Prostate gland (tissue), 2 donors: ENCODE results near the gene RFNG. TPM values are rescaled to one million over a fixed set of nuclear protein-coding genes. Genes with fewer than 3 reads are reported as not detected.

Experiments
- DNase-seq: peaks from one replicate; pipeline ENCODE4 v3.0.0-alpha.2; 2019; ENCODE audit warnings: low spot score
- H3K27ac ChIP-seq, 2 donors: fragments of 200-600 bp; sonication (generic); 2 replicates each; pipeline ENCODE4 v1.5.1; 2017 to 2019
- H3K27me3 ChIP-seq: fragments of 200-600 bp; sonication (generic); replicated peaks from 2 replicates; pipeline ENCODE4 v1.5.1; 2019; ENCODE audit not compliant: insufficient read depth
- H3K36me3 ChIP-seq, 2 donors: fragments of 200-600 bp; sonication (generic); 1 replicate in 1 of 2; 2 replicates in 1 of 2; pipeline versions ENCODE4 v1.5.1 to v1.8.1; 2017 to 2019
- H3K4me1 ChIP-seq: fragments of 200-600 bp; sonication (generic); replicated peaks from 2 replicates; pipeline ENCODE4 v1.5.1; 2019
- H3K4me3 ChIP-seq, 2 donors: fragments of 200-600 bp; sonication (generic); 2 replicates each; pipeline ENCODE4 v1.5.1; 2017 to 2019
- H3K9me3 ChIP-seq: fragments of 200-600 bp; sonication (generic); 2 replicates; pipeline ENCODE4 v1.5.1; 2017
- POLR2A ChIP-seq: fragments of 450-650 bp; IDR thresholded peaks from one replicate; pipeline ENCODE4 v1.6.1; 2016; ENCODE audit warnings: antibody characterized with exemption, mild to moderate bottlenecking
- POLR2AphosphoS5 ChIP-seq: sonication (generic); formaldehyde crosslinking; IDR thresholded peaks from one replicate; pipeline ENCODE4 v1.6.1; 2017; ENCODE audit warnings: antibody characterized with exemption
- WGBS: methylation state at CpG from one replicate; pipeline ENCODE4 v1.1.5; 2018; 5-methylcytosine and 5-hydroxymethylcytosine counted together
- intact Hi-C: fragments of 100-400 bp; cut with DNase I; formaldehyde crosslinking; loops from one replicate; pipeline ENCODE4 v1.14.2; 2022
- total RNA-seq, 2 donors: library from RNA; depleted of rRNA; stranded (reverse); fragments of >200 nt; gene quantifications; one replicate each; pipeline ENCODE4 v1.1.0, GENCODE V29; 2016
- TF ChIP-seq, protein P1 (sequence below), 4 experiments: fragments of 200-600 bp in 2 of 4; fragments of 450-650 bp in 2 of 4; sonication (generic) in 2 of 4; IDR thresholded peaks; 1 replicate in 3 of 4; 2 replicates in 1 of 4; pipeline ENCODE4 v1.5.1; 2016 to 2019; ENCODE audit warnings: antibody characterized with exemption in 4 of 4, mild to moderate bottlenecking in 2 of 4, moderate library complexity in 2 of 4

RFNG gene
- total RNA-seq, 2 donors from 2014 or later: 48.8 to 92.7 TPM

- DNase-seq: no peak
- Histone ChIP-seq H3K36me3 (peaks cover 29 to 48% of the 10 kb centered on the region in 2 donors), H3K27ac (peak overlapping the region; percentile 98 to 99), H3K4me1 (peaks cover 24% of the 10 kb centered on the region), H3K9me3 (no peaks in the 10 kb centered on the region), H3K4me3 (peak overlapping the region; percentile 91 to 98), H3K27me3 (no peaks in the 10 kb centered on the region)
- 85% methylated on average over 35 of the region's 35 CpGs for WGBS
- TF ChIP-seq, protein P1, sequence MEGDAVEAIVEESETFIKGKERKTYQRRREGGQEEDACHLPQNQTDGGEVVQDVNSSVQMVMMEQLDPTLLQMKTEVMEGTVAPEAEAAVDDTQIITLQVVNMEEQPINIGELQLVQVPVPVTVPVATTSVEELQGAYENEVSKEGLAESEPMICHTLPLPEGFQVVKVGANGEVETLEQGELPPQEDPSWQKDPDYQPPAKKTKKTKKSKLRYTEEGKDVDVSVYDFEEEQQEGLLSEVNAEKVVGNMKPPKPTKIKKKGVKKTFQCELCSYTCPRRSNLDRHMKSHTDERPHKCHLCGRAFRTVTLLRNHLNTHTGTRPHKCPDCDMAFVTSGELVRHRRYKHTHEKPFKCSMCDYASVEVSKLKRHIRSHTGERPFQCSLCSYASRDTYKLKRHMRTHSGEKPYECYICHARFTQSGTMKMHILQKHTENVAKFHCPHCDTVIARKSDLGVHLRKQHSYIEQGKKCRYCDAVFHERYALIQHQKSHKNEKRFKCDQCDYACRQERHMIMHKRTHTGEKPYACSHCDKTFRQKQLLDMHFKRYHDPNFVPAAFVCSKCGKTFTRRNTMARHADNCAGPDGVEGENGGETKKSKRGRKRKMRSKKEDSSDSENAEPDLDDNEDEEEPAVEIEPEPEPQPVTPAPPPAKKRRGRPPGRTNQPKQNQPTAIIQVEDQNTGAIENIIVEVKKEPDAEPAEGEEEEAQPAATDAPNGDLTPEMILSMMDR (IDR thresholded peaks at IDR 0.05): no peak
- TF ChIP-seq POLR2AphosphoS5: peak; percentile 5
- intact Hi-C loops: loop anchor here (5.0 kb wide), 1 partner anchor 59 kb away; the partner anchor contains the start of gene DCXR
Measured at GRCh38 chr17:82095777-82096708, 44.4 kb upstream of the RFNG start.

GRCh38 chr17:82094931-82095776 is 43.5 kb upstream of the RFNG start:
- Histone ChIP-seq H3K9me3 (no peaks in the 10 kb centered on the region), H3K4me3 (peak overlapping the region; percentile 91 to 98), H3K27me3 (no peaks in the 10 kb centered on the region), H3K36me3 (peaks cover 38 to 57% of the 10 kb centered on the region in 2 donors), H3K4me1 (peaks cover 16% of the 10 kb centered on the region), H3K27ac (peak overlapping the region; percentile 98 to 99)
- no peak for TF ChIP-seq POLR2AphosphoS5
- TF ChIP-seq, protein P1 (IDR thresholded peaks at IDR 0.05): no peak
- no peak for TF ChIP-seq POLR2A
- 81% methylated on average over 37 of the region's 37 CpGs for WGBS
- DNase-seq: no peak
- intact Hi-C loops: loop anchor here (5.0 kb wide), 1 partner anchor 58 kb away; the partner anchor contains the start of gene DCXR

GRCh38 chr17:82092995-82093751 is 41.6 kb upstream of the RFNG start:
- Histone ChIP-seq H3K36me3 (peaks cover 57 to 76% of the 10 kb centered on the region in 2 donors), H3K27me3 (no peaks in the 10 kb centered on the region), H3K9me3 (no peaks in the 10 kb centered on the region), H3K27ac (peak overlapping the region in 1 of 2 donors; percentile 99), H3K4me3 (no peak overlapping the region), H3K4me1 (peaks cover 2% of the 10 kb centered on the region)
- no peak for TF ChIP-seq POLR2AphosphoS5
- TF ChIP-seq, protein P1 (IDR thresholded peaks at IDR 0.05): no peak
- DNase-seq: no peak
- WGBS: 93% methylated on average over 16 of the region's 40 CpGs
- intact Hi-C loops: no loop called here

DNA sequence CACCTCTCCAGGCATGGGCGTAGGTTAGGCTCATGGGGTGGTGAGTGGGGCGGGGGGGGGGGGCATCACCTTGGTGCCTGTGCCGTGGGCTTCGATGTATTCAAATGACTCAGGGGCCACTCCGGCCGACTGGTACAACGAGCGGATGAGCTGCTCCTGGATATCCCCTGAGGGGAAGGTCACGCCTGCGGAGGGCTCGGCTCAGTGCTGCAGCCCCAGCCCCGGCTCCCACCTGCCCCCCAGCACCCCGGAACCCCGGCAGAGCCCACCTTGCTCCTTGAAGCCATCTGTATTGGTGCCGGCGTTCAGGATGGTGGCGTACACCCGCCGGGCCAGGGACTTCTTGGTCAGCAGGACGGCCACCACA is 41.0 kb upstream of the RFNG start:
- Histone ChIP-seq H3K4me3 (no peak overlapping the region), H3K4me1 (peaks cover 2% of the 10 kb centered on the region), H3K27me3 (no peaks in the 10 kb centered on the region), H3K27ac (peak overlapping the region in 1 of 2 donors; percentile 99), H3K36me3 (peaks cover 62 to 81% of the 10 kb centered on the region in 2 donors), H3K9me3 (no peaks in the 10 kb centered on the region)
- 90% methylated on average over 17 of the region's 20 CpGs for WGBS
- intact Hi-C loops: no loop called here
- TF ChIP-seq, protein P1 (IDR thresholded peaks at IDR 0.05): no peak
- TF ChIP-seq POLR2A: no peak
- TF ChIP-seq POLR2AphosphoS5: no peak
- no peak for DNase-seq
